Pons (tissue), 1 donor: ENCODE data around the gene ATG13.

Source experiments
- DNase-seq: peaks from one replicate; pipeline ENCODE4 v3.0.0-alpha.2; 2016; ENCODE audit warnings: low spot score

The ATG13 gene

GRCh38 chr11:46607516-46607915 is 9.8 kb upstream of the ATG13 start:
- no peak for DNase-seq

GRCh38 chr11:46609386-46609785 is 8.0 kb upstream of the ATG13 start:
- DNase-seq: no peak

GRCh38 chr11:46611526-46612304 is 5.6 kb upstream of the ATG13 start:
- DNase-seq: peak; percentile 60

GRCh38 chr11:46612326-46612725 is 5.0 kb upstream of the ATG13 start:
- DNase-seq: peak; percentile 94

- DNase-seq: no peak
These were observed 1.6 kb upstream of the ATG13 start for GRCh38 chr11:46615756-46616155.

- peak; percentile 39 for DNase-seq
These were observed 711 bp upstream of the ATG13 start for GRCh38 chr11:46616551-46617133.

GRCh38 chr11:46617972-46618314 is 590 bp downstream of the ATG13 start:
- no peak for DNase-seq

GRCh38 chr11:46618837-46619236 is 1.5 kb downstream of the ATG13 start:
- no peak for DNase-seq

- no peak for DNase-seq
These were observed 8.1 kb downstream of the ATG13 start for GRCh38 chr11:46625406-46625805.

GRCh38 chr11:46628961-46629360 is 11.6 kb downstream of the ATG13 start:
- DNase-seq: no peak

- DNase-seq: no peak
These were observed 12.9 kb downstream of the ATG13 start for GRCh38 chr11:46630237-46630636.

- DNase-seq: no peak
These were observed 14.3 kb downstream of the ATG13 start for GRCh38 chr11:46631676-46632075.

GRCh38 chr11:46632502-46632901 is 15.1 kb downstream of the ATG13 start:
- no peak for DNase-seq

- DNase-seq: no peak
These were observed 16.2 kb downstream of the ATG13 start for GRCh38 chr11:46633291-46634217.

GRCh38 chr11:46635557-46636139 is 18.3 kb downstream of the ATG13 start:
- peak; percentile 54 for DNase-seq

GRCh38 chr11:46637546-46637945 is 20.2 kb downstream of the ATG13 start:
- peak; percentile 87 for DNase-seq

GRCh38 chr11:46639197-46639839 is 22.0 kb downstream of the ATG13 start:
- no peak for DNase-seq

- no peak for DNase-seq
These were observed 22.9 kb downstream of the ATG13 start for GRCh38 chr11:46640036-46640788.

GRCh38 chr11:46641639-46642038 is 24.3 kb downstream of the ATG13 start:
- DNase-seq: no peak

- DNase-seq: no peak
These were observed 25.4 kb downstream of the ATG13 start for GRCh38 chr11:46642627-46643335.

- DNase-seq: no peak
These were observed 26.2 kb downstream of the ATG13 start for GRCh38 chr11:46643531-46643930.
